ENCODE data around the gene LHX6. TPM values are rescaled to one million over a fixed set of nuclear protein-coding genes. Genes with fewer than 3 reads are reported as not detected.
A peak's percentile ranks its signal among the peaks of the same experiment; 100 is the strongest.

The LHX6 gene
- total RNA-seq (2014; rRNA removed) (11.1 and 16.5 TPM in 2 replicates), Bru-seq, nascent RNA (percentile 42 among the genes with signal in this experiment), BruChase-seq, experiment 1, labeled RNA remaining after a 6-hour chase (percentile 45 among the genes with signal in this experiment), BruChase-seq, experiment 2, labeled RNA remaining after a 2-hour chase (percentile 41 among the genes with signal in this experiment)
- long read RNA-seq, transcript LHX6-205 (2 exons, 666 nt) = major isoform, 5 of 14 reads
- long read RNA-seq, partial matches to known transcripts = 2 of 14 reads
- long read RNA-seq, other reads (novel, unspliced or antisense) = 7 of 14 reads

GRCh38 chr9:122228568-122229484 lies at the start of gene LHX6:
LHX6 (minus strand) TSS chr9:122228957; CDS start chr9:122228740, 217 bp downstream.
- Histone ChIP-seq H3K27me3 (ENCODE audit: low read length) (no peaks in the 10 kb centered on the region), H3K79me2 (ENCODE audit: low read length) (no peaks in the 10 kb centered on the region), H3F3A (ENCODE audit: low read length, unreplicated experiment) (no peaks in the 10 kb centered on the region), H2AFZ (ENCODE audit: low read length) (peak within 1 kb of the TSS; percentile 87), H3K4me2 (ENCODE audit: low read length) (peak within 1 kb of the TSS; percentile 94), H3K27ac (ENCODE audit: low read length) (no peak within 1 kb of the TSS), H3K4me3 (ENCODE audit: low read length) (peak within 1 kb of the TSS; percentile 73), H4K20me1 (ENCODE audit: low read length) (no peaks in the 10 kb centered on the region), H3K9me3 (ENCODE audit: low read length) (no peaks in the 10 kb centered on the region), H3K36me3 (ENCODE audit: low read depth, low read length) (no peaks in the 10 kb centered on the region), H3K4me1 (ENCODE audit: insufficient read depth, low read length) (0 out of 2 replicates have a peak, but pooled peaks cover 5% of the 10 kb centered on the region), H3K9me2 (replicated peaks; ENCODE audit: low read length) (no peaks in the 10 kb centered on the region), H3K9ac (ENCODE audit: low read length) (no peak within 1 kb of the TSS; the same call in 1 of the 2 replicates)
- intact Hi-C loops (cut with micrococcal nuclease) = loop anchor here (5.0 kb wide), 1 partner anchor 102 kb away; no protein-coding TSS in a partner anchor
- peak; percentile 38 for DNase-seq
- ChIA-PET POLR2A (ENCODE audit: unreplicated experiment) (no interaction called here), CTCF (no interaction called here)
- peak; percentile 56 for ATAC-seq
- no TSS peak for BruUV-seq (replicated peaks)
- TF ChIP-seq, protein P1, sequence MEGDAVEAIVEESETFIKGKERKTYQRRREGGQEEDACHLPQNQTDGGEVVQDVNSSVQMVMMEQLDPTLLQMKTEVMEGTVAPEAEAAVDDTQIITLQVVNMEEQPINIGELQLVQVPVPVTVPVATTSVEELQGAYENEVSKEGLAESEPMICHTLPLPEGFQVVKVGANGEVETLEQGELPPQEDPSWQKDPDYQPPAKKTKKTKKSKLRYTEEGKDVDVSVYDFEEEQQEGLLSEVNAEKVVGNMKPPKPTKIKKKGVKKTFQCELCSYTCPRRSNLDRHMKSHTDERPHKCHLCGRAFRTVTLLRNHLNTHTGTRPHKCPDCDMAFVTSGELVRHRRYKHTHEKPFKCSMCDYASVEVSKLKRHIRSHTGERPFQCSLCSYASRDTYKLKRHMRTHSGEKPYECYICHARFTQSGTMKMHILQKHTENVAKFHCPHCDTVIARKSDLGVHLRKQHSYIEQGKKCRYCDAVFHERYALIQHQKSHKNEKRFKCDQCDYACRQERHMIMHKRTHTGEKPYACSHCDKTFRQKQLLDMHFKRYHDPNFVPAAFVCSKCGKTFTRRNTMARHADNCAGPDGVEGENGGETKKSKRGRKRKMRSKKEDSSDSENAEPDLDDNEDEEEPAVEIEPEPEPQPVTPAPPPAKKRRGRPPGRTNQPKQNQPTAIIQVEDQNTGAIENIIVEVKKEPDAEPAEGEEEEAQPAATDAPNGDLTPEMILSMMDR (conservative IDR thresholded peaks at IDR 0.05; ENCODE audit: low read depth, low read length) = no peak
- TF ChIP-seq EZH2 (IDR thresholded peaks at IDR 0.05; ENCODE audit: low read length, unreplicated experiment) = no peak
- no peak for TF ChIP-seq EZH2phosphoT487 (IDR thresholded peaks at IDR 0.05; ENCODE audit: borderline replicate concordance, low read length)

GRCh38 chr9:122277285-122277897 lies 48.6 kb upstream of the LHX6 start:
- no peak overlapping the region for H3K4me3 ChIP-seq (ENCODE audit: low read length)
- BruUV-seq (replicated peaks) = no TSS peak
- H3K36me3 ChIP-seq (ENCODE audit: low read depth, low read length) = peaks cover 37% of the 10 kb centered on the region
- no peak for ATAC-seq
- no peaks in the 10 kb centered on the region for H4K20me1 ChIP-seq (ENCODE audit: low read length)
- no peaks in the 10 kb centered on the region for H3K9me2 ChIP-seq (replicated peaks; ENCODE audit: low read length)
- H3K27me3 ChIP-seq (ENCODE audit: low read length) = no peaks in the 10 kb centered on the region
- no peaks in the 10 kb centered on the region for H3F3A ChIP-seq (ENCODE audit: low read length, unreplicated experiment)
- H3K4me2 ChIP-seq (ENCODE audit: low read length) = no peak overlapping the region
- intact Hi-C loops (cut with micrococcal nuclease) = no loop called here
- no peak overlapping the region for H3K9ac ChIP-seq (ENCODE audit: low read length)
- H3K9me3 ChIP-seq (ENCODE audit: low read length) = no peaks in the 10 kb centered on the region
- H2AFZ ChIP-seq (ENCODE audit: low read length) = no peak overlapping the region
- H3K79me2 ChIP-seq (ENCODE audit: low read length) = peaks cover 50% of the 10 kb centered on the region
- no peak for TF ChIP-seq EZH2phosphoT487 (IDR thresholded peaks at IDR 0.05; ENCODE audit: borderline replicate concordance, low read length)
- no peak for TF ChIP-seq EZH2 (IDR thresholded peaks at IDR 0.05; ENCODE audit: low read length, unreplicated experiment)
- TF ChIP-seq, protein P1 (conservative IDR thresholded peaks at IDR 0.05; ENCODE audit: low read depth, low read length) = no peak
- no peaks in the 10 kb centered on the region for H3K4me1 ChIP-seq (ENCODE audit: insufficient read depth, low read length)
- ChIA-PET POLR2A (ENCODE audit: unreplicated experiment) (no interaction called here), CTCF (no interaction called here)
- DNase-seq = no peak
- no peak overlapping the region for H3K27ac ChIP-seq (ENCODE audit: low read length)
